ENCODE measurements around the gene MTUS2.

Gene MTUS2

DNA sequence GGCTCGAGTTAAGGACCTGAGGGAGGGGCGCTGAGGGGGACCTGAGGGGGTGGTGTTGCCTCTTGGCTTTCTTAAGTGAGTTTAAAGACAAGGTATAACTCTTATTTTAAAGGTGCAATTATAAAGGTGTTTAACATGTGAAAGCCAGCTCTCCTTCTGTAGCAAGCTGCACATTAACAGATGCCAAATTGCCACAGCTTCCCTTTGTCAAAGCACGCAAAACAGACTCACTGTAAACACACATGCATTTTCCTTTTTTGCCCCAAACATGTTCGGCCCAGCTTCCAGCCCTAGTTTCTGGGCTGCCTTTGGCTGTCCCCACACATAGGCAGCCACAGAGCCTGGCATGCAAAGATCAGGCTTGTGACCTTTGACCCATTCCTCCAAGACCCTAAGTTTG, 663.5 kb downstream of the MTUS2 start:
- DNase-seq (ENCODE audit: low read depth, low spot score) = no peak

DNA sequence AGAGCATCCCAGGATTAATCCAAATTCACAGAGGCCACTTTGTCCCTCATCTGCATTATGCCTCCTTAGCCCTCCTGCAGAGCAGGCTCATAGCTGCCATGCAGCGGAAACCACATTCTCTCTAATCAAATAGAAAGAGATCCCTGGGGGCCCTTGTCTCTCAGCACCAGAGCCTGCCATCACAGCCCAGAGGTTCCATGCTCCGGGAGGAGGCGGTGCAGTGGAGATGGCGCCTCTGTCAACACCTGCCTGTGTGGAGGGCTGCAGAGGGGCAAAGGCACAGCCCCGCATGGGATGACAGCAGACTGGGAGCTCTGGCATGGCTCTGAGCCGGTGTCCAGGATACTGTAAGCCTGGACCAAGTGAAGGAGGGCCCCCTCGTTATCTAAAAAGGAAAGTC, 664.1 kb downstream of the MTUS2 start:
- DNase-seq (ENCODE audit: low read depth, low spot score) = no peak

DNA sequence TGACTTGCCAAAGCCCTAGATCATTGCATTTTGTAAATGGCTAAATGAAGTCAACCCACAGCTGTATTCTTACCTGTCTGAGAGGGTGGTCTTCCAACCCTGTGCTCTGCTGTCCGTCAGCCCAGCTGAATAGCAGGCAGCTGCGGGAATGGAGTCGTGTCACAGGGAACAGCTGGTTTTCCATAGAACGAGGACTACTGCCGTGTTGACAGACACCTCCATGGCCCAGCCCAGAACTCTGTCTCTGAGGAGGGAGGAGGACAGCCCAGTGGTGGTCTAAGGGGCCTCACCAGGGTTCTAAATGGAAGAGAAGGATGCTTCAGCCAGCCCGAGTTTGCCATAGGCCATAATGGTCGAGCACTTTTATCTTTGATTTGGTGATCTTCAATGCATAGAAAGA, 664.7 kb downstream of the MTUS2 start:
- DNase-seq (ENCODE audit: low read depth, low spot score) = no peak

DNA sequence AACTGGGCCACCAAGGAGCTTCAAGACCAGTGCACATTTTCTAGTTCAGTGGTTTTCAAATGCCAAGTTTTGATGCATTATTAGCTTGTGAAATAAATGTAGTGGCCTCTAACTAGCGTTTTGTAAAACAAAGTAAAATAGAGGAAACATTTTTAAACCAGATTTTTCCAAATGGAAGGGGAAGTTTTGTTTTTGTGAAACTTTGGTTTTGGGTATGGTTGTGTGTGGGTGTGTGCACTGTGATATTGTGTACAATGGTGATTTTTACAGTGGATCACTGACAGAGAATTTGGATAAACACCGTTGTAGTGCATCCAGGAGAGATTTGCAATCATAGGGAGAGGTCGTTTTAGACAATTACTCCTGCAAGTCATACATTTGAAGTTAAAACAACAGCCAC, 666.4 kb downstream of the MTUS2 start:
- DNase-seq (ENCODE audit: low read depth, low spot score) = no peak

DNA sequence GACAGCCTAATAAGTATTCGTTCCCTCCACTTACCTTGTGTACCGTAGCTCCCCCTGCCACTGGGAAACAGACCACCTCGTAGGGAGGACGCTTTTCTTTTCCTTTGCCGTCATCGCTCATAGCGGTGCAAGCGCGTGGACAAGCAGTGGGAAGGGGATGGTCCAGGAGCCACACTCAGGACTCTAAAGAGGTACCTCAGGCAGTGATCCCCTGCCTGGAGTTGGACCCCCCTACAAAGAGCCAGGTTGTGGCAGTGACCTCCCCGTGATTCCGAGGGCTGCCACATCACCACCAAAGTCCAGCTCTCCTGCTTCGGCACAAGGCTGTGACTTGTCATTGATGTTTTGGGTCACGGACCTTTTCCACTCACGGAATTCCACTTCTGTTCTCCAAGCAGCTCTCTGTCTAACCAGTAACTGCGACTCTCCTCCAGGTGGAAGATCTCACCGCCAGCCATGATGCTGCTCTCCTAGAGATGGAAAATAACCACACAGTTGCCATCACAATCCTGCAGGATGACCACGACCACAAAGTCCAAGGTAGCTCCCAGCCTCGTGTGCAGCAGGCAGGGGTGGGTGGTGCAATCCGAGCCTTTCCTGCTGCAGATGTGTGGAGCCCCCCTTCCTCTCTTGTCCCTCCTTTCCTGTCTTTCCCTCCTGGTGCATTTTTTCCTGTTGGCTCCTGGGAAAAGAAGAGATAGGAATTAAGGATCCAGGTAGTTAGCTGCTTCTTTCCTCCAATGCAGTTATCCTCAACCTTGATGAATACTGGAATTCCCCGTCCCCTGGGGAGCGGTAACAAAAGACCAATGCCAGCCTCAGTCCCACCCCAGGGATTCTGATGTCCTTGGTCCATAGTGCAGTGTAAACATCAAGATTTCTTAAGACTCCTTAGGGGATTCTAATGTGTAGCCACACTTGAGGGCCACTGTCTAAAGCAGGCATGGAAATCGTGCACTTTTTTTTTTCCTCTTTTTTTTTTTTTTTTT, 667.6 kb downstream of the MTUS2 start:
- DNase-seq (ENCODE audit: low read depth, low spot score) = no peak

DNA sequence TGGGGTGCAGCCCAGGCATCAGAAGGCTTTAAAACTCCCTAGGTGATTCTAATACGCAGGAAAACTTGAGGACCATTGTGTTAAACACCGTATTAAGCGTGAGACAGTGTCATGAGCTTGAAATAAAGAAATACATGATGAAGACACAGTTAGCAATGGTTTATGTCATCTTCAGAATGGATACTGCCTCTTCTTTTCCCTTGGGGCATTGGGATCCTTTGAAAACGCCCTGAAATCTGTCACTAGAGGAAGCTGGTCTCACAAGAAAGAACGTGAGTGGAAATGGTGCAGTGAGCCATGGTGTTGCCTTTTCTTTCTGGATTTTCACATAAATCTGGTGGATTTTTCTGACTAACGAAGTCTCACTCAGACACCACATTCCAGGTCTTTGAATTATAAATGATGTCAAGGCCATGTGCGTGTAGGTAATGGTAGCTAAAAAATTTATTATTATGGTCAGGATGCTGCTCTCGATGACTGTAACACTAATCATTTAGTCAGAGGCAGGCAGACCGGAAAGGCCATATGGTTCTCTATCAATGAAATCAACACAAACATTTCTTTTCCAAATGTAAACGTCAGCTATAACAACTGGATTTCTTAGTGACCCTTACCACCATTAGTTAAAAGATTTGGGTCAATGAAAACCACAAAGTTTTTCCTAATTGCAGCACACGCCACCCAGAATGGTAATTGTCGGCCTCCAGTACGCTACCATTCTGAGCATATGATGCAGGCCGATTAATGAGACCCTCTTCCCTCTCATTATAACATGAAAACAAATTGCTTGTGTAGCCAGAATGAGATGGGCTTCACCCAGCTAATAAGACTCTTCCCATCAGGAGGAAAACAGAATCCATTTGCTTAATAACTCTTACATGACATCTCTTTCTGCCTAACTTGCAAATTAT, 669.8 kb downstream of the MTUS2 start:
- DNase-seq (ENCODE audit: low read depth, low spot score) = no peak

DNA sequence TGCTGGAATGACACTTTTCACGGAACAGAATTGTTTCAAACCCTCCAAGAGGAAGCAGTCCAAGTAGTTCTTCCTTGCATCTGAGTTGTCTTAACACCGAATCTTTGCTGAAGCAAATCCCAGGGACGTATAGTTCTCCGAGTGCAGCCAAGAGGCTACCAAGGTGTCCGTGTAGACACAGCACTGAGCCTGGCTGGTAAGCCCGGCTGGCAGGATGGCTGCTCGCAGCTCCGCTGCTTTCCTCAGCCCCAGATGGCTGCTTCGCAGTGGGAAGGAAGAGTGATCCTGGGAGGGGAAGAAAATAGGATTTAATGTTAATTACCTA, 670.4 kb downstream of the MTUS2 start:
- no peak for DNase-seq (ENCODE audit: low read depth, low spot score)

DNA sequence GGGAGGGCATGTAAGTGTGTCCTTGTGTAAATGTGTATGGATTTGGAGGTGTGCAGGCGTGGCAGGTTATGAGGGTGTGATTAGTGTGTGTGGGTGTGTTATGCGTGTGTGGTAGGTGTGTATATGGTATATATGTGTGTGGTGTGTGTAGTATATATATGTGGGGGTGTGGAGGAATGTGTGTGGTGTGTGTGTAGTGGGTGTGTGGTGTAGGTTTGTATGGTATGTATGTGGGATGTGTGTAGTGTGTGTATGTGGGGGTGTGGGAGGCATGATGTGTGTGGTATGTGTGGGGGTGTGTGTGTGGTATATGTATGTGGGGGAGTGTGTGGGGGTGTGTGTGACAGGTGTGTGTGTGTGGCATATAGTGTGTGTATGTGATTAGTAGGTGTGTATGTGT, 671.1 kb downstream of the MTUS2 start:
- no peak for DNase-seq (ENCODE audit: low read depth, low spot score)

DNA sequence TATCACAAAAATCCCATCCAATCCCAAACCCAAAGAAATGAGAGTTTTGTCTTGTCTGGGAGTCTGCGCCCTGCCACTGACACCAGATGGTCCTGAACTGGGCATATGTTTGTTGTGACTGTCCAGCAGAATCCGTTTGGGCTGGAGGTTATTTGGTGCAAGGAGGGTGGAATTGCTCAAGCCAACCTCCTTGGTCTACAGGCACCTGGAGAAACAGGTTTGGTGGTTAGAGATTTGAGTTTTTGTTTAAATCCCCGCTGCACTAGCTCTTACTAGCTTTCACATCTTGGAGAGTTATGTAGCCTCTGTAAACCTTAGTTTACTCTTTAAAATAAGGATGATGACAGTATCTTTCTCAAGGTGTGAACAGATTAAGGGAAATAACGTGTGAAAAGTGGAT, 673.7 kb downstream of the MTUS2 start:
- no peak for DNase-seq (ENCODE audit: low read depth, low spot score)

DNA sequence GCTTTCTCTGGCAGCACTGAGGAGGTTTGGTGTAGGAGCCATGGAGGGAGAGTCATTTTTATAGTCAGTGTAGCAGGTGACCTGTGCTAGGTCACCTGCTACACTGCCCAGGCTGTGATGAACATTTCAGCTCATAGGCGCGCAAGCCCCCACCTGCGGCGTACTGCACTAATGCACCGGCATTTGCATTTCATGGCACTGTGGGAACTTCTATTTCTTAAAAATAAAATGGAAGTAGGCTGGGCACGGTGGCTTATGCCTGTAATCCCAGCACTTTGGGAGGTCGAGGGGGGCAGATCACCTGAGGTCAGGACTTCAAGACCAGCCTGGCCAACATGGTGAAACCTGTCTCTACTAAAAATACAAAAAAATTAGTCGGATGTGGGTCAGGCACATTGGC, 674.4 kb downstream of the MTUS2 start:
- DNase-seq (ENCODE audit: low read depth, low spot score) = no peak

DNA sequence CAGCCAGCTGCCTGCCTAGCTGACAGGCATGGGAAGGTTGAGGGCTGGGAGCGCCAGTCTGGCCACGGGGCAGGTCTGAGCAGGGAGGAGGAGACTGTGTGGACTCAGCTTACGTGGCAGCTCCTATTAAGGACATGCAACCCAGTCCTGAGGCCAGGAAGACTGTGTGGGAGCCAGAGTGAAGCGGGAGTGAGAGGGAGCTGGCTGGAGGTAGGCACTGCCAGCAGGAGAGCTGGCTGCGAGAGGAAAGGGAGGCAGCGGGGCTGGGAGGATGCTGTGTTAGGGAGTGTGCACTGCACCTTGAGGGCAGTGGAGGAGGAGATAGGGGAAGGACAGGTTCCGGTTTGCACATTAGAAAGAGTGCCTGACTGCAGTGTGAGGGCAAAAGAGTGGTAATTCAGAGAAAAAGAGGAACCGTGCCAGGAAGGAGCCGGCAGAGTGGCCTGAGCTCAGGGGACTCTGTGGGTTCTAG, 676.1 kb downstream of the MTUS2 start:
- DNase-seq (ENCODE audit: low read depth, low spot score) = no peak

DNA sequence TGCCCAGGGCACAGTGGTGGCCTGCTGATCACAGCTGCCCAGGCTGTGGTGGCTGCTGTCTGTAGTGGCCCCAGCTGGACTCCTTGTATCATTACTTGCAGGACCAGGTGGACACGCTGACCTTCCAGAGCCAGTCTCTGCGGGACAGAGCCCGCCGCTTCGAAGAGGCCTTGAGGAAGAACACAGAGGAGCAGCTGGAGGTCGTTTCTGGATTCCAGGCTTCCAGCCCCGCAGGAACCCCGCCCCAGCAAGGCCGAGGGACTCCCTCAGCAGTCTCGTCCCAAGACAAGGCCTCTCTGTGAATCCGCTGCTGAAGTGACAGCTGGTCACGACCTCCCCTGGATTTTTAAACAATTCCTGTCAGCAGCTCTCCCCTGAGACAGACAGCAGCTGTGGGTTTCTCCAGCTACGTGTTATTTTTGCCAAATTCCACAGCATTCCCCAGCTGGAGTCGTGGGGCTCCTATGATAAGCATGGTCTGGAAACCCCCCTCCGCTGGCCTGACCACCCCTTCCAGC, 677.1 kb downstream of the MTUS2 start:
- DNase-seq (ENCODE audit: low read depth, low spot score) = no peak

DNA sequence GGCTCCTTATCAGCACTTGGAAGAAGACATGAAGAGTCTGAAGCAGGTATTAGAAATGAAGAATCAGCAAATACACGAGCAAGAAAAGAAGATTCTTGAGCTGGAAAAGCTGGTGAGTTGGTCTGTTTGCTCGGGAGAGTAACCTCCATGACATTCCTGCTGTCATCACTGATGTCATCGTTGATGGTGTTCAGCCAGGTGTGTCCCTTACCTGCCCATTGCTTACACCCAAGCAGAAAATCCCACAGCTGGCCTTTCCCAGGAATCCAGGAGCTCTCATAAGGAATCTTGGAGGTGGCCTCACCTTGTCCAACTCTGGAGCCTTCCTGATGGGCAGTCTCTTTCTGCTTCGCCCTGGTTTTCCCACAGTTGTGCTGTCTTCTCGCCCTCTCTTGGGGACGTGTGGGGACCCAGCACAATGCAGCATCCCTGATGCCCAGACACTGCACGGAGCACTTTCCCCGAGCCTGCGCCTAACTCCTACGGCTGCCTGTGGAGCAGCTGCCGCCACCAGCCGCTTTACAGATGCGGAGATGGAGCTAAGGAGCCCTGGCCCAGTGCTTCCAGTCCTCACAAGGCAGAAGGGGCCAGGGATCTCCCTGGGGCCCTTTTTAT, 678.4 kb downstream of the MTUS2 start:
- no peak for DNase-seq (ENCODE audit: low read depth, low spot score)

DNA sequence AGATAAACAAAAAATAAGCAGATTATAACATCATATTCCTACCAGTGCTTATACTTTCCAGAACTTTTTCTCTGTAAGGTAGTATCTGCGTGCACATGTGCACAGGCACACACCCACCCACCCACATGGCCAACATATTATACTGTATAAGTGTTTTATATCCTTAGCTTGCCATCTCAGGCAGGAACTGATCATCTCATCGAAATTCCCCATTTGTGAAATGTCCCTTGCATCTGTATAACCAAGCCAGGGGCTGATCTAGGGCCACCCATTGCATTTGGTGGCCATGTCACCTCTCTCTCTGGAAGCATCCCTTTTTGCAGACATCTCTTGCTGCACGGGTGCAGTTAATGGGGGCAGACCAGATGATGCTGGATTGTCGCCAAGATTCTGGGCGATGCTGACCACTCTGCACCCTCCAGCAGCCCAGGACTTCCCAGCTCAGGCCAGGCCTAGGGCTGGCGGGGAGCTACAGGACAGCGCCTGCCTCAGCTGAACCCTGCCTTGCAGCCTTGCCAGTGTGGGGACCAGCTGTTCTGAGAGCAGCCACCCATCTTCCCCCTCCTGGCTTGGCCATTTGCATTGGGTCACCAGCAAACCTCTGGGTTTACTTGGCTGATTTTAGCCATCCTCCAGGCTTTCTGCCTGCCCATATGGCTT, 679.5 kb downstream of the MTUS2 start:
- no peak for DNase-seq (ENCODE audit: low read depth, low spot score)

DNA sequence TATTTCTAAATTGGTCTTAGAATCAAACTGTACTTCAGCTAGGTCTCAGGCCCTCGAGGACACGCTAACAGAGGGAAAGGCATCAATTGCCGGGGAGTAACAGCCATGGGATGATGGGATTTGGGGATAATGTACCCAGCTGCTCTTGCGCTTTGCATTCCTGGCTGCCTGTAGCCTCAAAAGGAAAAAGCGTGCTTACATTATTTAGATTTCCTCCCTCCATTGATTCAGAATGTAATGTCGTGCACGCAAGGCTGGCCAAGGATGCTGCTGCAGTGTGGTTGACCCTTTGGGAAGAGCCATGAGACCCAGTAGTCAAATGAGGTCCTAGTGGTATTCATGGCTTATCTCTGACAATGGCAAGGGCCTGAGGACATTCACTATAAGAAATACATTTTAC, 680.2 kb downstream of the MTUS2 start:
- no peak for DNase-seq (ENCODE audit: low read depth, low spot score)

DNA sequence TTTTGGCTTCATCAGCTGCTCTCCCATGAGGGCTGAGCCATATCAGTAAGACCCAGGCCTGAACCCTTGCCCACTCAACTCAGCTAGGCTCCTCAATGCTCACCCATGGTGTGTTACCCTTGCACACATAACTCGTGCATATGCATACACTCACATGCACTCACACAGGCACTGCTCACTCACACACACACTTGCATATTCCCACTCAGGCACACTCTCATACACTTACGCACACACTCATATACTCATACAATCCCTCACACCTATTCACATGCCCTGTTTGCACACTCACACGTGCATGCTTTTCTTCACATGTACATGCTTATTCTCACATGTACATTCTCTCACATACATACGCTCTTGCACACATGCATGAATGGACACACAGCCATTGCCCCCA, 681.5 kb downstream of the MTUS2 start:
- DNase-seq (ENCODE audit: low read depth, low spot score) = no peak

DNA sequence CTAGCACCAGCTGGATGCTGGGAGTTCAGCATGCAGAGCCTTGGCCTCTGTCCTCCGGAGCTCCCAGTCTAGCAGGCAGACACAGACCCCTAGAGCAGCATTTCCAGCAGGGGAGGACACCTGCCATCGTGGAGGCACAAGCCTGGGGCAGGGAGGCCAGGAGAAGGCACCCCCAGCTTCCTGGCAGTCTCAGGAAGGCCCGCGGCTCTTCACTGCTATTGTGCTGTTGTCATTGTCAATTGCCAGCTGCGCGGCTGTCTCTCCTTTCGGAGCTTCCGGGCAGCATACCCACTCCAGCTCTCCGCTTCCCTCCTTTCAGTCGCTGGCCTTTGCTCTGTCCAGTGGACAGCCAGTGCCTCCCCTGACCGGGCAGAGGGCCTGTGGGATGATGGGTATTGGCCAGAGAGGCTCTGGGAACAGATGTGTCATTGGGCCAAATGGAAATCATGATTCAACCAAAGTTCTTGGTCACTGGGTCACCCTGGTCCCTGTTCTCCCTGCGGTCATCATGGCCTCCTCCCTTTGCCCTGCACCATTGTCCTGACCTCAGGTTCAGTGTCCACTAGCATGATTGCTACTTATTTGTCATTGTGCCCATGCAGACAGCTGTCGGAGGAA, 682.4 kb downstream of the MTUS2 start:
- DNase-seq (ENCODE audit: low read depth, low spot score) = no peak

DNA sequence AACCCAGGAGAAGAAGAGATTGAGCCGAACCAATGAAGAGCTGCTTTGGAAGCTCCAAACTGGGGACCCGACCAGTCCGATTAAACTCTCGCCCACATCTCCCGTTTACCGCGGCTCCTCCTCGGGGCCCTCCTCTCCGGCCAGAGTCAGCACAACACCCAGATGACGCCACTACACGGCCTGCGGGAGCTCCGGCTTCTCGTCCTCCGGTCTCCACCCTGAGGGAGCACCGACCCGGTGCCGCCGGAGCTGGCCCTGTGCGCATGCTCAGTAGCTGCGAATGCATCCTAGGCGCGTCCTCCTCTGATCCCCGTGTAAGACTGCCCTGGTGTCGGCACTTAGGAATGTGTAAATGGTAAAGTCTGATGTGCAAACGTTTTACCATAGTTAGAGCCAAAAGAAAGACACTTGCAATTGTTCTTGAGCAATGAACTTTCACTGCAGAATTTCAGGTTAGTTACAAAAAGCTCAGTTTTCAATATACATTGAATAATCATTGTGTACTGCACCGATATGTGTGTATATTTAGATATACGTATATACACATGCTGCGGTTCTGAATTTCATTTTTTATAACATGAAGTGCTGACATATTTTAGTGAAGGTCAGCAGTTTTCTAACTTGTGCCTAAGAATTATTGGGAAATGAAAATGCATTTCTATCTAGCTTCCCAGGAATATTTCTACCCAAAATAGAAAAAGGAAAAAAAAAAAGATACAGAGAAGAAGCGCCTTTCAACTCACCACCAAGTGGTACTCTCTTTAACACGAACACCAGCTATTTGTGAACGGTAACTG, 683.1 kb downstream of the MTUS2 start:
- no peak for DNase-seq (ENCODE audit: low read depth, low spot score)

DNA sequence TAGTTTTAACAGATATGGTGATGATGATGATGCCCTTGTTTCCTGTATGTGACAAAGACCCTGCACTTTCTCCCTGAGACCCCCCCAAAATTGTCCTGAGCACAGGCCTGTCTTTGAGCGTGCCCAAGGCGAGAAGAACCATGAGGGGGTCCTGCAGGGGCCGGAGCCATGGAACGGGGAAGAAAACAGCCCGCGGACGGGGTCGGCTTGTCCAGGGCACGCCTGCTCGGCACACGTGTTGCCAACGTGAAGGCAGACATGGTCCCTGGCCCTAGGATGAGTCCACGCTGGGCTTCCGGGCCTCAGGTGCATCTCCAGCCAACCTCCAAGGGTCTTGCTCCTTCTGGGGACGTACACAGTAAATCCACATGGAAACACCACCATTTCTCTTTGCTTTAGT, 684.6 kb downstream of the MTUS2 start:
- DNase-seq (ENCODE audit: low read depth, low spot score) = no peak

DNA sequence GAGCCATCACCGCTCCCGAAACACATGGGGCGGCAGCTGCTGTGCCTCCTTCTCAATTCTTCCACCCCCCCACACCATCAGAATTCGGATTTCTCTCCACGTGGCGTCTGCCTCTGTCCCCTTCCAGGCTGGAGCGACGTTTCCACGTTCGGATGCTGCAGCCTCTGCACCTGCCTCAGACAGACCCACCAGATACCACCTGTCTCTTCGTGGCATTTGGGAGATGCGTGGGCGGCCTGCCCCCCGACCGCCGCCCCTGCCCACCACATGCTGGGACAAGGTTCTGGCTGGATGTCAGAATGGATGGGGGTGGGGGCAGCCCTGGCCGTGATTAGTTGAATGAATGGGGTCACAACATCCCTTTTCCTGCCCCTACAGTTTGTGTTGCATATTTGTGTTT, 685.4 kb downstream of the MTUS2 start:
- DNase-seq (ENCODE audit: low read depth, low spot score) = no peak
